ENCODE data around the gene GNG13. TPM values are rescaled to one million over a fixed set of nuclear protein-coding genes. Genes with fewer than 3 reads are reported as not detected.
A peak's percentile ranks its signal among the peaks of the same experiment; 100 is the strongest.

The GNG13 gene
- total RNA-seq, 1 donor from 2014 or later: not detected

GRCh38 chr16:819336-820043 is 19.0 kb upstream of the GNG13 start:
- peaks cover 2% of the 10 kb centered on the region for H3K4me1 Mint-ChIP-seq (ENCODE audit: low read depth, unreplicated experiment)
- H3K79me2 ChIP-seq (ENCODE audit: insufficient read depth, low read length): no peaks in the 10 kb centered on the region
- peaks cover 23% of the 10 kb centered on the region for H3K27me3 ChIP-seq (ENCODE audit: insufficient read depth, low read length)
- H3K9me3 ChIP-seq (ENCODE audit: insufficient read depth, low read depth, low read length): peaks cover 4% of the 10 kb centered on the region
- no peak overlapping the region for H3K4me3 Mint-ChIP-seq (ENCODE audit: unreplicated experiment)
- H3K9ac ChIP-seq (ENCODE audit: low read length): no peak overlapping the region
- H3K36me3 Mint-ChIP-seq (ENCODE audit: low read depth, unreplicated experiment): peaks cover 3% of the 10 kb centered on the region
- FAIRE-seq: no peak
- no peaks in the 10 kb centered on the region for H4K20me1 ChIP-seq (ENCODE audit: insufficient read depth, low read length)
- no peak overlapping the region for H3K27ac Mint-ChIP-seq (ENCODE audit: unreplicated experiment)
- H3K27ac ChIP-seq (ENCODE audit: low read depth, low read length): no peak overlapping the region
- no peak overlapping the region for H3K4me3 ChIP-seq (ENCODE audit: insufficient read depth, low read depth, low read length)
- H3K9me3 Mint-ChIP-seq (ENCODE audit: unreplicated experiment): no peaks in the 10 kb centered on the region
- H2AFZ ChIP-seq (ENCODE audit: low read depth, low read length): no peak overlapping the region
- H3K4me1 ChIP-seq (ENCODE audit: insufficient read depth, low read length): peaks cover 5% of the 10 kb centered on the region
- TF ChIP-seq CTCF (IDR thresholded peaks at IDR 0.05; ENCODE audit: insufficient read depth, low read depth, low read length) (no peak), EZH2 (IDR thresholded peaks at IDR 0.05; ENCODE audit: insufficient read depth, low read length) (no peak)
- no peak overlapping the region for H3K4me2 ChIP-seq (ENCODE audit: low read length)
- no peak for DNase-seq (ENCODE audit: low read depth)
- H3K27me3 Mint-ChIP-seq (ENCODE audit: low read depth, unreplicated experiment): peaks cover 28% of the 10 kb centered on the region
- no peaks in the 10 kb centered on the region for H3K36me3 ChIP-seq (ENCODE audit: insufficient read depth, low read length)

GRCh38 chr16:818592-818991 is 18.1 kb upstream of the GNG13 start:
- no peak overlapping the region for H3K4me3 Mint-ChIP-seq (ENCODE audit: unreplicated experiment)
- Histone ChIP-seq H4K20me1 (ENCODE audit: insufficient read depth, low read length) (no peaks in the 10 kb centered on the region), H3K4me3 (ENCODE audit: insufficient read depth, low read depth, low read length) (no peak overlapping the region), H3K9ac (ENCODE audit: low read length) (no peak overlapping the region), H3K27ac (ENCODE audit: low read depth, low read length) (no peak overlapping the region), H3K79me2 (ENCODE audit: insufficient read depth, low read length) (no peaks in the 10 kb centered on the region), H3K36me3 (ENCODE audit: insufficient read depth, low read length) (no peaks in the 10 kb centered on the region), H2AFZ (ENCODE audit: low read depth, low read length) (no peak overlapping the region), H3K4me2 (ENCODE audit: low read length) (no peak overlapping the region), H3K4me1 (ENCODE audit: insufficient read depth, low read length) (peaks cover 11% of the 10 kb centered on the region), H3K27me3 (ENCODE audit: insufficient read depth, low read length) (peaks cover 22% of the 10 kb centered on the region), H3K9me3 (ENCODE audit: insufficient read depth, low read depth, low read length) (peaks cover 4% of the 10 kb centered on the region)
- no peak for DNase-seq (ENCODE audit: low read depth)
- peaks cover 5% of the 10 kb centered on the region for H3K4me1 Mint-ChIP-seq (ENCODE audit: low read depth, unreplicated experiment)
- TF ChIP-seq EZH2 (IDR thresholded peaks at IDR 0.05; ENCODE audit: insufficient read depth, low read length): no peak
- no peak for TF ChIP-seq CTCF (IDR thresholded peaks at IDR 0.05; ENCODE audit: insufficient read depth, low read depth, low read length)
- no peaks in the 10 kb centered on the region for H3K9me3 Mint-ChIP-seq (ENCODE audit: unreplicated experiment)
- peak; percentile 97 for FAIRE-seq
- H3K36me3 Mint-ChIP-seq (ENCODE audit: low read depth, unreplicated experiment): peaks cover 3% of the 10 kb centered on the region
- no peak overlapping the region for H3K27ac Mint-ChIP-seq (ENCODE audit: unreplicated experiment)
- H3K27me3 Mint-ChIP-seq (ENCODE audit: low read depth, unreplicated experiment): peaks cover 26% of the 10 kb centered on the region

- peaks cover 4% of the 10 kb centered on the region for H3K9me3 ChIP-seq (ENCODE audit: insufficient read depth, low read depth, low read length)
- peaks cover 25% of the 10 kb centered on the region for H3K27me3 ChIP-seq (ENCODE audit: insufficient read depth, low read length)
- H3K27ac ChIP-seq (ENCODE audit: low read depth, low read length): no peak overlapping the region
- H3K4me2 ChIP-seq (ENCODE audit: low read length): no peak overlapping the region
- peaks cover 11% of the 10 kb centered on the region for H3K4me1 ChIP-seq (ENCODE audit: insufficient read depth, low read length)
- TF ChIP-seq CTCF (IDR thresholded peaks at IDR 0.05; ENCODE audit: insufficient read depth, low read depth, low read length) (no peak), EZH2 (IDR thresholded peaks at IDR 0.05; ENCODE audit: insufficient read depth, low read length) (no peak)
- H2AFZ ChIP-seq (ENCODE audit: low read depth, low read length): no peak overlapping the region
- H3K27ac Mint-ChIP-seq (ENCODE audit: unreplicated experiment): no peak overlapping the region
- no peaks in the 10 kb centered on the region for H3K9me3 Mint-ChIP-seq (ENCODE audit: unreplicated experiment)
- peaks cover 5% of the 10 kb centered on the region for H3K4me1 Mint-ChIP-seq (ENCODE audit: low read depth, unreplicated experiment)
- H3K4me3 Mint-ChIP-seq (ENCODE audit: unreplicated experiment): no peak overlapping the region
- DNase-seq (ENCODE audit: low read depth) (no peak), FAIRE-seq (no peak)
- H3K36me3 ChIP-seq (ENCODE audit: insufficient read depth, low read length): no peaks in the 10 kb centered on the region
- H3K79me2 ChIP-seq (ENCODE audit: insufficient read depth, low read length): no peaks in the 10 kb centered on the region
- peaks cover 21% of the 10 kb centered on the region for H3K27me3 Mint-ChIP-seq (ENCODE audit: low read depth, unreplicated experiment)
- H4K20me1 ChIP-seq (ENCODE audit: insufficient read depth, low read length): no peaks in the 10 kb centered on the region
- H3K9ac ChIP-seq (ENCODE audit: low read length): no peak overlapping the region
- H3K36me3 Mint-ChIP-seq (ENCODE audit: low read depth, unreplicated experiment): no peaks in the 10 kb centered on the region
- H3K4me3 ChIP-seq (ENCODE audit: insufficient read depth, low read depth, low read length): no peak overlapping the region
Measured at GRCh38 chr16:818132-818531, 17.6 kb upstream of the GNG13 start.

Data from astrocyte (in vitro differentiated cells and primary cell).